ENCODE results near the gene CCDC9B.

CCDC9B gene

DNA sequence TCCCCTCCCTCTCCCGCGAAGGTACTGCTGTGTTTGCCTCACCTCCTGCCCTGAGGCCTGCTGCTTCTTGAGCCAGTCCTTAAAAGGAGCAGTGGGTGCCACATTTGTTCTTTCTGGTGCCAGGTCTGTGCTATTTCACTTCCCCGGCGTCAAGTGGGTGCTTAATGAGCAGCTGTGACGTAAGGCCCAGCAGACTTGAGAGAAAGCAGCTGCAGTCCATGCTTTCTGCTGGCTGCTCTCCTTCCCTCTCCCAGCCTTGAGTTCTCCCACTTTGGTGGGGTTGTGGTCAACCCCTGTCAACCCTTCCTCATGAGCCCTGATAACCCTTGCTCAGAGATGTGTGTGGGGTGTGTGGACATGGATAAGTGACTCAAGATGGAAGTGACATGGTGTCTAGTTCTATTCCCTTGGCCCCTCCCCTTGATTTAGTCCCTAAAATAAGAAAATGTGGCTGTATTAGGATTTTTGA is 10.3 kb downstream of the CCDC9B start:
- H3K9me3 ChIP-seq (ENCODE audit: control insufficient read depth, insufficient read depth, low read length), result no peaks in the 10 kb centered on the region
- peaks cover 4% of the 10 kb centered on the region for H3K27me3 ChIP-seq (ENCODE audit: control insufficient read depth, insufficient read depth, low read length)
- H3K4me3 ChIP-seq (ENCODE audit: low read depth, low read length), result no peak overlapping the region
- no peak overlapping the region for H3K9ac ChIP-seq (ENCODE audit: low read depth, low read length)
- H3K36me3 ChIP-seq (ENCODE audit: control insufficient read depth, insufficient read depth, low read length), result no peaks in the 10 kb centered on the region
- peaks cover 20% of the 10 kb centered on the region for H3K4me1 ChIP-seq (ENCODE audit: control insufficient read depth, insufficient read depth, low read length)

- H3K4me1 ChIP-seq (ENCODE audit: control insufficient read depth, insufficient read depth, low read length), result peaks cover 26% of the 10 kb centered on the region
- H3K9ac ChIP-seq (ENCODE audit: low read depth, low read length), result no peak overlapping the region
These were observed 10.9 kb downstream of the CCDC9B start for GRCh38 chr15:40329804-40330203.

GRCh38 chr15:40328751-40329150 is 12.0 kb downstream of the CCDC9B start:
- Histone ChIP-seq H3K36me3 (ENCODE audit: control insufficient read depth, insufficient read depth, low read length) (no peaks in the 10 kb centered on the region), H3K9ac (ENCODE audit: low read depth, low read length) (no peak overlapping the region), H3K27me3 (ENCODE audit: control insufficient read depth, insufficient read depth, low read length) (peaks cover 12% of the 10 kb centered on the region), H3K4me1 (ENCODE audit: control insufficient read depth, insufficient read depth, low read length) (peaks cover 26% of the 10 kb centered on the region), H3K9me3 (ENCODE audit: control insufficient read depth, insufficient read depth, low read length) (no peaks in the 10 kb centered on the region), H3K4me3 (ENCODE audit: low read depth, low read length) (no peak overlapping the region)

More at GRCh38 chr15:40329804-40330203, 10.9 kb downstream of the CCDC9B start:
- H3K4me3 ChIP-seq (ENCODE audit: low read depth, low read length), result no peak overlapping the region
- H3K36me3 ChIP-seq (ENCODE audit: control insufficient read depth, insufficient read depth, low read length), result no peaks in the 10 kb centered on the region
- H3K9me3 ChIP-seq (ENCODE audit: control insufficient read depth, insufficient read depth, low read length), result no peaks in the 10 kb centered on the region
- peaks cover 10% of the 10 kb centered on the region for H3K27me3 ChIP-seq (ENCODE audit: control insufficient read depth, insufficient read depth, low read length)

GRCh38 chr15:40328176-40328575 is 12.6 kb downstream of the CCDC9B start:
- H3K9ac ChIP-seq (ENCODE audit: low read depth, low read length), result no peak overlapping the region
- H3K36me3 ChIP-seq (ENCODE audit: control insufficient read depth, insufficient read depth, low read length), result no peaks in the 10 kb centered on the region
- H3K4me1 ChIP-seq (ENCODE audit: control insufficient read depth, insufficient read depth, low read length), result peaks cover 26% of the 10 kb centered on the region
- peaks cover 12% of the 10 kb centered on the region for H3K27me3 ChIP-seq (ENCODE audit: control insufficient read depth, insufficient read depth, low read length)
- no peaks in the 10 kb centered on the region for H3K9me3 ChIP-seq (ENCODE audit: control insufficient read depth, insufficient read depth, low read length)
- no peak overlapping the region for H3K4me3 ChIP-seq (ENCODE audit: low read depth, low read length)

DNA sequence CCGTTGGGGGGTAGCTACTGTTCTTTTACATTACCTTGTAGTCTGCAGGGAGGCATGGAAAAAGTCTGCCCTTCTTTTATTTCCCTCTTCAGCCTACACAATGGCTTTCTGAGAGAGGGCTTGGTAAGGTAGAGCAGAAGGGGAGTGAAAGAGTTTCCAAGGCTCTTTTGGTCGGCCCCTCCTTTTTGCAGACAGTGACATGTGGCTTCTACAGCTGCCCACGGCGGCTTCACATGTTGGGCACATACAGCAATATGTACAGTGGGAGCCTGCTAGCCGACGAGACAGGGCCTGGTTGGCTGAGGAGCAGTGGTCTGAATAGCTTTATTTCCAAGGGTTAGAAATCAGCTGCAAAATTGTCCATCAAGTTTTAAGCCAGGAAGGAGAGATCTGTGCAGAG is 13.3 kb downstream of the CCDC9B start:
- Histone ChIP-seq H3K9ac (ENCODE audit: low read depth, low read length) (no peak overlapping the region), H3K4me1 (ENCODE audit: control insufficient read depth, insufficient read depth, low read length) (peaks cover 30% of the 10 kb centered on the region), H3K36me3 (ENCODE audit: control insufficient read depth, insufficient read depth, low read length) (no peaks in the 10 kb centered on the region)

DNA sequence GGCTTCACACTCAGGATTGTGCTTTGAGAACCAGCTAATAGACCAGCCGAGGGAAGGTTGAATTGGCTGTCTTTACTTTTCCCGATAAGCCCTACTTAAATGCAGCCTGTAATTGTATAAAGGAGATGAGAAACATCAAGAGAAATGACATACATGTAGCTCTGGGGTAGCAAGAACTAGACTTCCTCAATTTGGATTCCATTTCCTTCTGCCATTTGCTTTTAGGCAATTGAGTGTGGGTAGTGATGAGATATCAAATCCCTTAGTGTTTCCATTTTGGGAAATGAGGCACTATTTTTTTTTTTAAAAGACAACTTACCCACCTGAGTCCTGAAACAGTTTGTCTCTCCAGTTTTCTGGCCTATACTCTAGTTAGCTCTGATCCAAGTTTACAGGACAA is 15.0 kb downstream of the CCDC9B start:
- Histone ChIP-seq H3K9ac (ENCODE audit: low read depth, low read length) (no peak overlapping the region), H3K9me3 (ENCODE audit: control insufficient read depth, insufficient read depth, low read length) (no peaks in the 10 kb centered on the region), H3K36me3 (ENCODE audit: control insufficient read depth, insufficient read depth, low read length) (no peaks in the 10 kb centered on the region), H3K27me3 (ENCODE audit: control insufficient read depth, insufficient read depth, low read length) (peaks cover 25% of the 10 kb centered on the region), H3K4me1 (ENCODE audit: control insufficient read depth, insufficient read depth, low read length) (peaks cover 31% of the 10 kb centered on the region), H3K4me3 (ENCODE audit: low read depth, low read length) (no peak overlapping the region)

More for the DNA sequence above, 13.3 kb downstream of the CCDC9B start:
- Histone ChIP-seq H3K9me3 (ENCODE audit: control insufficient read depth, insufficient read depth, low read length) (no peaks in the 10 kb centered on the region), H3K27me3 (ENCODE audit: control insufficient read depth, insufficient read depth, low read length) (peaks cover 16% of the 10 kb centered on the region), H3K4me3 (ENCODE audit: low read depth, low read length) (no peak overlapping the region)

- H3K4me1 ChIP-seq (ENCODE audit: control insufficient read depth, insufficient read depth, low read length), result peaks cover 31% of the 10 kb centered on the region
- H3K9ac ChIP-seq (ENCODE audit: low read depth, low read length), result no peak overlapping the region
- H3K36me3 ChIP-seq (ENCODE audit: control insufficient read depth, insufficient read depth, low read length), result no peaks in the 10 kb centered on the region
- no peaks in the 10 kb centered on the region for H3K9me3 ChIP-seq (ENCODE audit: control insufficient read depth, insufficient read depth, low read length)
- H3K4me3 ChIP-seq (ENCODE audit: low read depth, low read length), result peak overlapping the region; percentile 66
- H3K27me3 ChIP-seq (ENCODE audit: control insufficient read depth, insufficient read depth, low read length), result peaks cover 25% of the 10 kb centered on the region
These were observed 15.6 kb downstream of the CCDC9B start for GRCh38 chr15:40325188-40325587.

GRCh38 chr15:40323953-40324937 is 16.5 kb downstream of the CCDC9B start:
- H3K9ac ChIP-seq (ENCODE audit: low read depth, low read length), result no peak overlapping the region
- peaks cover 31% of the 10 kb centered on the region for H3K4me1 ChIP-seq (ENCODE audit: control insufficient read depth, insufficient read depth, low read length)
- H3K9me3 ChIP-seq (ENCODE audit: control insufficient read depth, insufficient read depth, low read length), result no peaks in the 10 kb centered on the region

DNA sequence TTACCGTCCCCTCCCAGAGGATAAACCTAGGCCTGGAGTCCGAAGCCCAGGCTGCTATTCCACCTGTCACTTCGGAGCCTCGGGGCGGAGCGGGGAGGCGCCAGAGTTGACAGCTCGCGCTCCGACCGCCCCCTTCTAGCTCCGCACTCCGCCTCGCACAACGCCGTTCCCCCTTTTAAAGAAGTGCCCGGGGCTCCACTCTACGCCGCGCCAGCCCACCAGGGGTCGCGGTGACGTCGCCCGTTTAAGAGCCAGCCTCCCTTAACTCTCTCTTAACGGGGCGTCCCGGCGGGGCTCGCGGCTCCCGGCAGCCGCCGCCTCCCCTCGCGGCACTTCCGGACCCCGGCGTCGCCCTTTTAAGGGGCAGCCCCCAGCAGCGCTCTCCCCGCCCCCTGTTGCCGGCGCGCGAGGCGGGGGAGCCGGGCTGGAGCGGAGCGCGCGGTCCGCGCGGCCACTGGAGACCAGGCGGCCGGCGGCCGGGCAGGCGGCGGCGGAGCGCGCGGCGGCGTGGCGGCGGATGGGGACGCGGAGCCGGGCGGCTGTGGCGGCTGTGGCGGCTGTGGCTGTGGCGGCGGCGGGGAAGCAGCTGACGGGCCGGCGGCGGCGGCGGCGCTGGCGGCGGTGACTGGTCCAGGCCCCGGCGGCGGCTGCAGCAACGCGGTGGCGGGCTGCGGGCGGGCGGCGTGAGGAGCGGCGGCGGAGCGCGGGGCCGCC is 17.3 kb downstream of the CCDC9B start, which contains the start of gene INAFM2:
TSS of gene INAFM2 (plus strand) at position 454 of the 714 bp plus-strand sequence. CDS start 364 bp downstream, outside the sequence.
- Histone ChIP-seq H3K27me3 (ENCODE audit: control insufficient read depth, insufficient read depth, low read length) (peaks cover 25% of the 10 kb centered on the region), H3K4me1 (ENCODE audit: control insufficient read depth, insufficient read depth, low read length) (peaks cover 29% of the 10 kb centered on the region), H3K36me3 (ENCODE audit: control insufficient read depth, insufficient read depth, low read length) (no peaks in the 10 kb centered on the region), H3K4me3 (ENCODE audit: low read depth, low read length) (peak within 1 kb of the TSS; percentile 66), H3K9ac (ENCODE audit: low read depth, low read length) (no peak within 1 kb of the TSS), H3K9me3 (ENCODE audit: control insufficient read depth, insufficient read depth, low read length) (no peaks in the 10 kb centered on the region)

More at GRCh38 chr15:40323953-40324937, 16.5 kb downstream of the CCDC9B start:
- Histone ChIP-seq H3K36me3 (ENCODE audit: control insufficient read depth, insufficient read depth, low read length) (no peaks in the 10 kb centered on the region), H3K4me3 (ENCODE audit: low read depth, low read length) (peak overlapping the region; percentile 66), H3K27me3 (ENCODE audit: control insufficient read depth, insufficient read depth, low read length) (peaks cover 25% of the 10 kb centered on the region)

GRCh38 chr15:40322531-40323238 is 18.1 kb downstream of the CCDC9B start:
- H3K9me3 ChIP-seq (ENCODE audit: control insufficient read depth, insufficient read depth, low read length), result no peaks in the 10 kb centered on the region
- H3K27me3 ChIP-seq (ENCODE audit: control insufficient read depth, insufficient read depth, low read length), result peaks cover 25% of the 10 kb centered on the region
- no peaks in the 10 kb centered on the region for H3K36me3 ChIP-seq (ENCODE audit: control insufficient read depth, insufficient read depth, low read length)
- peaks cover 21% of the 10 kb centered on the region for H3K4me1 ChIP-seq (ENCODE audit: control insufficient read depth, insufficient read depth, low read length)
- peak overlapping the region; percentile 64 for H3K4me3 ChIP-seq (ENCODE audit: low read depth, low read length)
- no peak overlapping the region for H3K9ac ChIP-seq (ENCODE audit: low read depth, low read length)

DNA sequence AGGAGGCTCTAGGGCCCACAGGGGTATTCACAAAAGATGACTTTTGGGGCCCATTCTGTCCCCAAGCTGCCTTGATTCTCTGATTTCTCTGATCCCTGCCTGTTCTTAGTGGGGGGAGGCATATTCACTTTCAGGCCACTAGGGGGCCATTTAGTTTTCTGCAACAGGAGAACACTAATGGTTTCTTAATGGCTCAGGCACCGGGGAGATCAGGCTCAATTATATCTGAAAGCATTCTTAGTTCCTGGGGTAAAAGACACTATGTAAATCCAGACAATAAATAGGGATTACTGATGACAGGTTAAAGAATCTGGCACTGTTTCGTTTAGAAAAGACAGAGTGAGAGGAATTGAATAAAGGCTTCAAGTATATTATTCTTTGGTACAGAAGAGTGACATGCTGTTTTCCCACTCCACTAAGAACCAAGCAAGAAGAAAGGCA is 19.8 kb downstream of the CCDC9B start:
- no peak overlapping the region for H3K9ac ChIP-seq (ENCODE audit: low read depth, low read length)
- peaks cover 12% of the 10 kb centered on the region for H3K4me1 ChIP-seq (ENCODE audit: control insufficient read depth, insufficient read depth, low read length)
- H3K9me3 ChIP-seq (ENCODE audit: control insufficient read depth, insufficient read depth, low read length), result no peaks in the 10 kb centered on the region
- peaks cover 26% of the 10 kb centered on the region for H3K27me3 ChIP-seq (ENCODE audit: control insufficient read depth, insufficient read depth, low read length)
- H3K4me3 ChIP-seq (ENCODE audit: low read depth, low read length), result no peak overlapping the region
- H3K36me3 ChIP-seq (ENCODE audit: control insufficient read depth, insufficient read depth, low read length), result no peaks in the 10 kb centered on the region
